ENCODE results near the gene RANBP6.

The RANBP6 gene

GRCh38 chr9:6008169-6008979, 7.0 kb downstream of the RANBP6 start:
- DNase-seq (ENCODE audit: low read depth, low spot score) = peak; percentile 98
- peak overlapping the region; percentile 79 for H3K4me3 ChIP-seq (ENCODE audit: low read length)

- peak overlapping the region; percentile 79 for H3K4me3 ChIP-seq (ENCODE audit: low read length)
- peak; percentile 57 for DNase-seq (ENCODE audit: low read depth, low spot score)
Measured at GRCh38 chr9:6007770-6008168, 7.7 kb downstream of the RANBP6 start.

- peak; percentile 80 for DNase-seq (ENCODE audit: low read depth, low spot score)
- H3K4me3 ChIP-seq (ENCODE audit: low read length) = peak overlapping the region; percentile 79
Measured at GRCh38 chr9:6007058-6007769, 8.2 kb downstream of the RANBP6 start.

- DNase-seq (ENCODE audit: low read depth, low spot score) = no peak
- H3K4me3 ChIP-seq (ENCODE audit: low read length) = peak overlapping the region; percentile 79
Measured at GRCh38 chr9:6006749-6007057, 8.7 kb downstream of the RANBP6 start.

GRCh38 chr9:6000955-6001354, 14.5 kb downstream of the RANBP6 start:
- no peak overlapping the region for H3K4me3 ChIP-seq (ENCODE audit: low read length)
- DNase-seq (ENCODE audit: low read depth, low spot score) = no peak

- no peak overlapping the region for H3K4me3 ChIP-seq (ENCODE audit: low read length)
- DNase-seq (ENCODE audit: low read depth, low spot score) = no peak
Measured at GRCh38 chr9:5999443-6000101, 15.9 kb downstream of the RANBP6 start.

GRCh38 chr9:5994493-5994892, 20.9 kb downstream of the RANBP6 start:
- no peak for DNase-seq (ENCODE audit: low read depth, low spot score)
- H3K4me3 ChIP-seq (ENCODE audit: low read length) = no peak overlapping the region

- DNase-seq (ENCODE audit: low read depth, low spot score) = no peak
- H3K4me3 ChIP-seq (ENCODE audit: low read length) = no peak overlapping the region
Measured at GRCh38 chr9:5988265-5988664, 27.2 kb downstream of the RANBP6 start.

- H3K4me3 ChIP-seq (ENCODE audit: low read length) = no peak overlapping the region
- DNase-seq (ENCODE audit: low read depth, low spot score) = no peak
Measured at GRCh38 chr9:5983042-5983441, 32.4 kb downstream of the RANBP6 start.

- H3K4me3 ChIP-seq (ENCODE audit: low read length) = no peak overlapping the region
- no peak for DNase-seq (ENCODE audit: low read depth, low spot score)
Measured at GRCh38 chr9:5982317-5982716, 33.1 kb downstream of the RANBP6 start.

- no peak for DNase-seq (ENCODE audit: low read depth, low spot score)
Measured at GRCh38 chr9:5978523-5978922, 36.9 kb downstream of the RANBP6 start.

GRCh38 chr9:5976674-5977397, 38.6 kb downstream of the RANBP6 start:
- no peak for DNase-seq (ENCODE audit: low read depth, low spot score)
- no peak overlapping the region for H3K4me3 ChIP-seq (ENCODE audit: low read length)

More at GRCh38 chr9:5978523-5978922, 36.9 kb downstream of the RANBP6 start:
- no peak overlapping the region for H3K4me3 ChIP-seq (ENCODE audit: low read length)

GRCh38 chr9:5971740-5972139, 43.7 kb downstream of the RANBP6 start:
- H3K4me3 ChIP-seq (ENCODE audit: low read length) = no peak overlapping the region
- no peak for DNase-seq (ENCODE audit: low read depth, low spot score)
